ENCODE data around the gene SYNE1. TPM values are rescaled to one million over a fixed set of nuclear protein-coding genes. Genes with fewer than 3 reads are reported as not detected.

The SYNE1 gene
- total and polyA plus RNA-seq, 8 donors, result 12.8 to 279 (median 108) TPM

GRCh38 chr6:152110886-152111820 is 526.0 kb downstream of the SYNE1 start:
- Histone ChIP-seq H3K9me3 (no peaks in the 10 kb centered on the region), H3K27ac (peak overlapping the region in 1 of 5 donors; percentile 32), H3K27me3 (no peaks in the 10 kb centered on the region), H3K4me3 (no peak overlapping the region), H3K36me3 (no peaks in the 10 kb centered on the region), H3K4me1 (peaks cover 0 to 20% (median 9%) of the 10 kb centered on the region in 4 donors)
- DNase-seq, result peak in 1 of 2 donors; percentile 20
- TF ChIP-seq EP300 (IDR thresholded peaks at IDR 0.05) (no peak), POLR2AphosphoS5 (IDR thresholded peaks at IDR 0.05) (no peak), CTCF (IDR thresholded peaks at IDR 0.05) (no peak), POLR2A (IDR thresholded peaks at IDR 0.05) (no peak)
- 59 to 67% (median 64%) methylated on average over 20 of the region's 20 CpGs for WGBS, 5 donors
- intact Hi-C loops (cut with DNase I; ENCODE audit: low total_unique reads), result no loop called here

- H3K36me3 ChIP-seq, result no peaks in the 10 kb centered on the region
- DNase-seq, result no peak
- TF ChIP-seq EP300 (IDR thresholded peaks at IDR 0.05), result no peak
- no peak for TF ChIP-seq CTCF (IDR thresholded peaks at IDR 0.05)
- TF ChIP-seq POLR2A (IDR thresholded peaks at IDR 0.05), result no peak
- TF ChIP-seq POLR2AphosphoS5 (IDR thresholded peaks at IDR 0.05), result no peak
- no peaks in the 10 kb centered on the region for H3K9me3 ChIP-seq
- 67 to 85% (median 82%) methylated on average over 4 of the region's 4 CpGs for WGBS, 5 donors
- peaks cover 0 to 20% (median 9%) of the 10 kb centered on the region in 4 donors for H3K4me1 ChIP-seq
- no peaks in the 10 kb centered on the region for H3K27me3 ChIP-seq
- intact Hi-C loops (cut with DNase I; ENCODE audit: low total_unique reads), result no loop called here
- H3K27ac ChIP-seq, result no peak overlapping the region
- no peak overlapping the region for H3K4me3 ChIP-seq
These were observed 529.2 kb downstream of the SYNE1 start for GRCh38 chr6:152107973-152108372.

GRCh38 chr6:152100183-152100618 is 537.0 kb downstream of the SYNE1 start:
- no peak for DNase-seq
- intact Hi-C loops (cut with DNase I; ENCODE audit: low total_unique reads), result no loop called here
- H3K36me3 ChIP-seq, result no peaks in the 10 kb centered on the region
- peaks cover 0 to 11% (median 4%) of the 10 kb centered on the region in 4 donors for H3K4me1 ChIP-seq
- peak overlapping the region in 3 of 5 donors; percentile 16 to 51 (median 42) for H3K27ac ChIP-seq
- H3K9me3 ChIP-seq, result no peaks in the 10 kb centered on the region
- WGBS, 5 donors, result 34 to 59% (median 36%) methylated on average over 6 to 7 of the region's 7 CpGs
- H3K27me3 ChIP-seq, result no peaks in the 10 kb centered on the region
- no peak overlapping the region for H3K4me3 ChIP-seq
- no peak for TF ChIP-seq POLR2AphosphoS5 (IDR thresholded peaks at IDR 0.05)
- TF ChIP-seq CTCF (IDR thresholded peaks at IDR 0.05), result no peak
- no peak for TF ChIP-seq POLR2A (IDR thresholded peaks at IDR 0.05)
- TF ChIP-seq EP300 (IDR thresholded peaks at IDR 0.05), result no peak

GRCh38 chr6:152099446-152100182 is 537.5 kb downstream of the SYNE1 start:
- Histone ChIP-seq H3K27ac (peak overlapping the region in 3 of 5 donors; percentile 16 to 51 (median 42)), H3K4me1 (peaks cover 0 to 11% (median 4%) of the 10 kb centered on the region in 4 donors), H3K27me3 (no peaks in the 10 kb centered on the region), H3K9me3 (no peaks in the 10 kb centered on the region), H3K4me3 (no peak overlapping the region), H3K36me3 (no peaks in the 10 kb centered on the region)
- intact Hi-C loops (cut with DNase I; ENCODE audit: low total_unique reads), result no loop called here
- DNase-seq, result no peak
- TF ChIP-seq CTCF (IDR thresholded peaks at IDR 0.05), result no peak
- no peak for TF ChIP-seq POLR2A (IDR thresholded peaks at IDR 0.05)
- no peak for TF ChIP-seq EP300 (IDR thresholded peaks at IDR 0.05)
- TF ChIP-seq POLR2AphosphoS5 (IDR thresholded peaks at IDR 0.05), result no peak
- 91 to 95% (median 92%) methylated on average over 3 to 4 of the region's 4 CpGs for WGBS, 5 donors
